SJSA1 (cell line): ENCODE measurements around the gene RHOU. TPM values are rescaled to one million over a fixed set of nuclear protein-coding genes. Genes with fewer than 3 reads are reported as not detected.
"Not testable (repeated sequence)": the region's sequence is repeated elsewhere in the genome, so short reads cannot be mapped to it uniquely, and the experiment has no call there.

Source experiments
- DNase-seq, 2 experiments: peaks; one replicate each; pipeline ENCODE4 v3.0.0-alpha.2; 2015 to 2020; ENCODE audit warnings: low spot score in 2 of 2, low read depth in 1 of 2
- H3K27ac ChIP-seq: fragments of 250-450 bp; sonication (Bioruptor Pico); 2 replicates; pipeline ENCODE4 v1.5.1; 2020; ENCODE audit warnings: mild to moderate bottlenecking, moderate library complexity
- H3K27me3 ChIP-seq: fragments of 250-450 bp; sonication (Bioruptor Pico); replicated peaks from 2 replicates; pipeline ENCODE4 v1.5.1; 2020; ENCODE audit warnings: mild to moderate bottlenecking, moderate library complexity
- H3K36me3 ChIP-seq: fragments of 250-450 bp; sonication (Bioruptor Pico); 2 replicates; pipeline ENCODE4 v1.5.1; 2020; ENCODE audit warnings: mild to moderate bottlenecking
- H3K4me1 ChIP-seq: fragments of 250-450 bp; sonication (Bioruptor Pico); replicated peaks from 2 replicates; pipeline ENCODE4 v1.6.1; 2021; ENCODE audit warnings: mild to moderate bottlenecking
- H3K4me3 ChIP-seq: fragments of 250-450 bp; sonication (Bioruptor Pico); 2 replicates; pipeline ENCODE4 v1.5.1; 2020; ENCODE audit warnings: mild to moderate bottlenecking
- H3K9me3 ChIP-seq: fragments of 250-450 bp; sonication (Bioruptor Pico); replicated peaks from 2 replicates; pipeline ENCODE4 v1.5.1; 2020; ENCODE audit warnings: mild to moderate bottlenecking
- total RNA-seq: library from RNA; depleted of rRNA; stranded (reverse); fragments of >200 nt; shearing (Covaris generic); gene quantifications from 2 replicates; pipeline ENCODE4 v1.2.3, GENCODE V29; 2014

RHOU gene
- total RNA-seq, 1 experiment from 2014 or later = 17.7 TPM

DNA sequence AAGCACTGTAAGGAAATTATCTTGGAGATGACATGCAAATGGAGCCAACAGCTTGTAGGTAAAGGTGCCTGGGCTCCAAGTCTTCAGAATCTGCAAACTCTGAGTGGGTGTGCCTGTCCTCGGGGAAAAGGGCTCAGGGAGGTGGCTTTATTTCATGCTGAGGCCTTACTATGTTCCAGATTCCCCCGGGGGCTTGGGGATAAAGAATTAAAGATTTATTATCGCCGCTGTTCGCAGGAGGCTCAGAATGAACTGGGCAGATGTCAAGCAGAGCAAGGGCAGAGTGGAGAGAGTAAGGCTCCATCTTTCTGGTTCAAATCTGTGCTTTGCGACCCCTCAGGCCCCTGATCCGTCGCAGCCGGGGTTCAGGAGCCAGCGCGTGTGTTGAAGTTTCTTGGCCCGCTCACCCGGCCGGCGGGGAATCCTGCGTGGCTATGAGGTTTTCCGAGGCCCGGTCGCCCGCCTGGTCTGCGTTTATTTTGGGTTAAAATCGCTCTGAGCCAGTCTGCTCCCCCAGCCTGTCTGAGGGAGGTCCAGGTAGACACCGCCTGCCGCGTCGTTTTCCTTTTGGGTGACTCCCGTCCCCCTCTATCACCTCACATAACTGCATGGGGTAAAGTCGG is 19.5 kb downstream of the RHOU start:
- H3K27me3 ChIP-seq = peaks cover 29% of the 10 kb centered on the region

DNA sequence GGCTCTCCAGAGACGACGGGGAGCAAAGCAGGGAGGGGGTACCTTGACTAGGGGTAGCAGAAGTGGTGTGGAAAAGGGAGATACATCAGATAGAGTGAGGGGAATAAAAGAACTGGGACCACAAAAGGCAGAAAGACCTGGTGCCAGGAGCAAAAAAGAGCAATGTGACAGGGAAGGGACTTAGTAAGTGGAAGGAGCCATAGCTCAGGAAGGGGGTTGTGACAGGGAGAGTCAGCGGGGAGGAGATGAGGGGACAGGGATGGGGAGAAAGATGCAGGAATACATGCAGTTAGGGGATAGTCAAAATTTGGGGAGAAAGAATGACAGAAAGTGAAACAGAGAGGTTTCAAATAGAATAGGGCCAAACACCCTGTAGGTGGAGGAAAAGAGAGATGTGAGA is 20.5 kb downstream of the RHOU start:
- H3K27me3 ChIP-seq = peaks cover 32% of the 10 kb centered on the region
- no peak overlapping the region for H3K4me3 ChIP-seq
- DNase-seq = no peak
- no peak overlapping the region for H3K27ac ChIP-seq
- peaks cover 2% of the 10 kb centered on the region; the same call in 1 of the 2 replicates for H3K9me3 ChIP-seq
- peaks cover 4% of the 10 kb centered on the region; the same call in 1 of the 2 replicates for H3K4me1 ChIP-seq
- no peaks in the 10 kb centered on the region for H3K36me3 ChIP-seq

More for the DNA sequence above, 19.5 kb downstream of the RHOU start:
- DNase-seq = no peak
- H3K27ac ChIP-seq = no peak overlapping the region
- no peak overlapping the region for H3K4me3 ChIP-seq
- H3K4me1 ChIP-seq = peaks cover 4% of the 10 kb centered on the region; the same call in 1 of the 2 replicates
- peaks cover 2% of the 10 kb centered on the region; the same call in 1 of the 2 replicates for H3K9me3 ChIP-seq
- H3K36me3 ChIP-seq = no peaks in the 10 kb centered on the region

DNA sequence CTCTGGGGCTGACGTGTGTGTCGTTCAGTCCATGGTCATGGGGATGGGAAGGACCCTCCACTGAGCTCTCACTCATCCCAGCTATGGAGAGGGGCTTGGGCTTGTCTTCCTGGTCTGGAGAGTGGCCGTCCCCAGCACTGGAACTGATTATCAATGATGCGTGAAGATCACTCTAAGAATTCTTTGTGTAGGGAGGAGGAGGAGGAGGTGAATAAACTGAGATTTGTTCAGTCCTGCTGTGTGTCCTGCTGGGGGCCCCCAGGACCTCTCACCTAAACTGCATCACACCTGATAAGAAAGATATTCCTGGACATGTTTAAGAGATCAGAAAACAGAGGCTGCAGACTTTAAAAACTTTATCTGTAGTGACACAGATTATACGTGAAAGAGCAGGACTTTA is 21.2 kb downstream of the RHOU start:
- Histone ChIP-seq H3K9me3 (peaks cover 2% of the 10 kb centered on the region; the same call in 1 of the 2 replicates), H3K4me1 (peaks cover 4% of the 10 kb centered on the region; the same call in 1 of the 2 replicates), H3K27me3 (peaks cover 29% of the 10 kb centered on the region), H3K27ac (no peak overlapping the region), H3K36me3 (no peaks in the 10 kb centered on the region), H3K4me3 (no peak overlapping the region)
- DNase-seq = no peak

DNA sequence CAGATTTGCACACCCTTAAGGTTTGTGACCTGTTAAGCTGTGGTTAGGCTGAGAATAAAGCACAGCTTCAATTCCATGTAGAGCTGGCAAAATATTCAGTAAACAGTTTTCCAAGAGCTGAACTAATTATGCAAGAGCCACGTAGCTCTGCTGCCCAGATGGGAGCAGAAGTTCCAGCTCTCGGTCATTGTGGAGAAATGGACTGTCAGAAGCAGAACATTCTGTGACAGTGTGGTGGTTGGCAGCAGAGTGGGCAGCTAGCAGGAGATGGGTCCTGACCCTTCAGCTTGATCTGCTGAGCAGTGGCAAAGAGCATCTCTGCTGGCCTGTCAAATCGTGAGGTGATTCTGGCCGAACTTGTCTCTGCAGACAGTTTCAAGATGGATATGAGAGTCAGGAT is 23.2 kb downstream of the RHOU start:
- Histone ChIP-seq H3K27me3 (peaks cover 14% of the 10 kb centered on the region), H3K27ac (no peak overlapping the region), H3K4me1 (peaks cover 4% of the 10 kb centered on the region; the same call in 1 of the 2 replicates), H3K9me3 (peaks cover 2% of the 10 kb centered on the region; the same call in 1 of the 2 replicates), H3K36me3 (no peaks in the 10 kb centered on the region), H3K4me3 (no peak overlapping the region)
- no peak for DNase-seq

DNA sequence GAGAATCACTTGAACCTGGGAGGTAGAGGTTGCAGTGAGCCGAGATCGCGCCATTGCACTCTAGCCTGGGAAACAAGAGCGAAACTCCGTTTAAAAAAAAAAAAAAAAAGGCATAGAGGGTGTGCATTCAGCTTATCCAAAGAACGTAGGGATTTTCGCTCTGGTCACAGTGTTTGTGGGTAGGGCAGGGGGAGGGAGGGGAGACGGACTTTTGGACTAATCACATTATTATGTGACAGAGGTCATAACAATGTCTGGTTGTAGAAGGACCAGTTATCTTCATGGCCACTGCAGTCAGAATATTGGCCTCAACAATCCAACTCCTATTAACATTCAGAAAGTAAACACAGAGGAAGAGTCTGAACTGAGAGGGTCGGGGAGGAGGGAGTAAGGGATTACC is 25.7 kb downstream of the RHOU start:
- DNase-seq = no peak
- H3K27ac ChIP-seq = no peak overlapping the region
- peaks cover 4% of the 10 kb centered on the region; the same call in 1 of the 2 replicates for H3K4me1 ChIP-seq
- H3K36me3 ChIP-seq = no peaks in the 10 kb centered on the region
- peaks cover 3% of the 10 kb centered on the region; the same call in 1 of the 2 replicates for H3K27me3 ChIP-seq
- H3K4me3 ChIP-seq = no peak overlapping the region
- H3K9me3 ChIP-seq = peaks cover 2% of the 10 kb centered on the region; the same call in 1 of the 2 replicates

DNA sequence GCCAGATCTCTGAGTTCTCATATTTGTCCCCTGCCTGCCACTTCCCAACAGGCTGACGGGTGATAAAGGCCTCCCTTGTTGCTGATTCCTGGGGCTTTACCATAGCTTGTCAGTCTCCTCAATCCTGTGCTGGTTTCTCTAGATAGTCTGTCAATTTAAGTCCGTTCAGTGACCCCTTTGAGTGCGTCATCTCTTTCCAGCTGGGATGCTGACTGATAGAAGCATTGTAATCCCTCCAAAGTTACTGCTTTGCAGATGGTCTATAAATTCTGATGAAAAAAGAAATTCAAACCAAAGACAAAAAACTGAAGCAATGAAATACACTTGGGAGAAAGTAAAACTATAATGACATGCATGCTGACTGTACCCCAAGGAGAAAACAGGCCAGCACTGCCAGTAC is 28.3 kb downstream of the RHOU start:
- no peak overlapping the region for H3K4me3 ChIP-seq
- H3K4me1 ChIP-seq = no peaks in the 10 kb centered on the region
- no peak for DNase-seq
- no peaks in the 10 kb centered on the region for H3K9me3 ChIP-seq
- H3K36me3 ChIP-seq = no peaks in the 10 kb centered on the region
- no peak overlapping the region for H3K27ac ChIP-seq
- H3K27me3 ChIP-seq = 0 out of 2 replicates have a peak, but pooled peaks cover 3% of the 10 kb centered on the region

DNA sequence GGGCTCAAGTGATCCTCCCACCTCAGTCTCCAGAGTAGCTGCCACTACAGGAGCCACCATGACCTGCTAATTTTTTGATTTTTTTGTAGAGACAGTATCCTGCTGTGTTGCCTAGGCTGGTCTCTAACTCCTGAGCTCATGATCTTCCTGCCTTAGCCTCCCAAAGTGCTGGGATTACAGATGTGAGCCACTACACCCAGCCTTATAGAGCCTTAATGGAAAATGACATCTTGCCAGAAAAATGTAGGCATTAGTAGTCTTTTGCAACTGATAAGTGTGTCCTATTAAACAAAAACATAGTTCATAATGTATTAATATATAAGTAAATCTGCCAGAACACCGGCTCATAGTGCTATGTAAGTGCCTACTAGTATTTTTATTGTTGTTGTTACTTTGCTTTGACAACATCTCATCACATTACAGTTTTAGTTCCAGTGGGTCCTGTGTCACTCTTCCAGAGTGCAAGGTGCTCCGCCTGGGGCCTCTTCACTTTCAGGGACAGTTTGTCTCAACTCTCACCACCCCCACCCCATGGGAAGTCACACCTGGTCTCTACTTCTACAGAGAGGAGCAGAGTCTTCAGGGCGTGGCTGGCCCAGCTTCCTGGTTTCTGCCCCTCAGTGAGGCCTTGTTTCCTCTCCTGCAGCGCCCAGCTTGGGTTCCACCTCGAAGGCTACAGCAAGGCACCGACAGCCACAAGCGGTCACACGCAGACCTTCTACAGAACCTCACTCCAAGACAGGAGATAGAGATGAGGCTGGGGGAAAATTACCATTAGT is 30.1 kb downstream of the RHOU start:
- Histone ChIP-seq H3K4me1 (no peaks in the 10 kb centered on the region), H3K36me3 (no peaks in the 10 kb centered on the region), H3K27me3 (no peaks in the 10 kb centered on the region), H3K27ac (no peak overlapping the region), H3K4me3 (no peak overlapping the region), H3K9me3 (no peaks in the 10 kb centered on the region)
- no peak for DNase-seq

DNA sequence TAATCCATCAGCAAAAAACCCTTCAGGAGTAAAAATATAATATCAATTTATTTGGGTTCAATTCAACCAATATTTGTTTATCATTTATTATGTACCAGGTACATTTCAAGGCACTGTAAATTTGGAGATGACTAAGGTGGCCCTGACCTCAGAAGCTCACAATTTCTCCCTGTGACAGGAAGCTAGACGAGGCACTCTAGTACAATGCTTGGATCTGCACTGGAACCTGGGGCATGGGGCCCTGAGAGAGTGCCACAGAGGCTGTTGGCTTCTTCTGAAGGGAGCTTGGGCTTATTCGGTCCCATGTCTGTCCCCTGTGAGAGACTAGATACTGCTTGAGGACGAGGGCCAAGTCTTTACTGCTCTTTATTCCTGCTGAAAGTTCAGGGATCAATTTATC is 31.5 kb downstream of the RHOU start:
- H3K4me1 ChIP-seq = no peaks in the 10 kb centered on the region
- H3K27ac ChIP-seq = no peak overlapping the region
- H3K4me3 ChIP-seq = no peak overlapping the region
- H3K9me3 ChIP-seq = no peaks in the 10 kb centered on the region
- no peaks in the 10 kb centered on the region for H3K27me3 ChIP-seq
- no peak for DNase-seq
- no peaks in the 10 kb centered on the region for H3K36me3 ChIP-seq

DNA sequence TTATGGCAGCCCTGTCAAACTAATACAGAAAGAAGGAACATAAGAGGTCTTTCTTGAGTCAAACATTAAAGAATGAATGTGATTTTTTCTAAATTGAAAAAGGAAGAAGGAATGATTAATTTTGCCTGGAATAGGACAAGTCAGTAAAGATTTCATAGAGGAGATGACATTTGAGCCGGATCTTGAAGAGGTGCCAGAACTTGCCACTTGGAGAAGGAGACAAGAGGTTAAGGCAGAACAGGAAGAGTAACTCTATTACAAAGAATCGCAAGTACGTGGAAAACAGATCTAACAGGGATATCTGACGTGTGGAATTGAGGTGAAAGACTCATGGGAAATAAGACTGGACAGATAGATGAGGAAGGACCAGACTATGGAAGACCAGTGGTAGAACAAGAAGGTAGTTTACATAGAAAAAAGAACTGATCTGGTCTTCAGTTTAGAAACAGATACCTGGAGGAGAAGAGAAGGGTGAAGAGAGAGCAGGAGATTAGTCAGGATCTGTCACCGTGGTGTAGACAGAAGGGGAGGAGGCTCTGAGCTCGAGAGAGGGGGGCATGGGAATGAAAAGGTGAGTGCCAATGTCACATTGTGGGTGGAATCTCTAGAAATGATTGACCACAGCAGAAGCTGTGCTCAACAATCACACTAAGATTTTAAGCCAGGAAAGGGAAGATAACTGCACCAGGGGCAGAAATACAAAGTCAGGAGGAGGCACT is 32.5 kb downstream of the RHOU start:
- H3K9me3 ChIP-seq = no peaks in the 10 kb centered on the region
- H3K27ac ChIP-seq = no peak overlapping the region
- no peak overlapping the region for H3K4me3 ChIP-seq
- no peaks in the 10 kb centered on the region for H3K27me3 ChIP-seq
- H3K4me1 ChIP-seq = no peaks in the 10 kb centered on the region; the same call in 1 of the 2 replicates
- DNase-seq = no peak
- no peaks in the 10 kb centered on the region for H3K36me3 ChIP-seq

DNA sequence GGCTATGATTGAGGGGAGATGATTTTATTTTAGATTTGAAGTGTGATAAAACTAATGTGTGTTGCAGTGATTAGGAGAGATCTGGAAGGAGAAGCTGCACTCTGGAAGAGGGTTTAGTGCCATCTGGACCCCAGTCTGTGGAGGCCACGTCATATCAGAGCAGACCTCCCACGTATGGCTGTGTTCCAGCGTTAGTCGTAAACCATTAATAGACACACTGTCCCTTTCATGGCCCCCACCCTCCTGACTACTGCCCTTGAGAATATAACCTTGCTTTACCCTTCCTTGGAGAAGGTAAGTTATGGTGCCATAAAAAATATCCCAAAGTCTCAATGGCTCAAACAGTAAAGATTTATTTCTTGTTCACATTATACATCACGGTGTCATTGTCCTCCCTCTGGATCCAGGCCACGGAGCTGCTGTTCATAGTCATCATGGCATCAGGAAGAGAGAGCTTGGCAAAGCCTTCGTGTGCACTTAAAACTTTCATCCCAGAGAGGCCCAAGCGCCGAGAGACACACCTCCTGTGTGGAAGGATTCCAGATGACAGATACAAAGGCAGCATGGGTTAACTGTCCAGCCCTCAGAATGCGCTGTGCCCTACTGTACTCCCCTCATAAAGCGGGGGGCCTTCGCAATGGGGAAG is 33.2 kb downstream of the RHOU start:
- no peak for DNase-seq
- H3K36me3 ChIP-seq = no peaks in the 10 kb centered on the region
- no peaks in the 10 kb centered on the region; the same call in 1 of the 2 replicates for H3K4me1 ChIP-seq
- no peaks in the 10 kb centered on the region for H3K27me3 ChIP-seq
- no peak overlapping the region for H3K27ac ChIP-seq
- no peak overlapping the region for H3K4me3 ChIP-seq
- H3K9me3 ChIP-seq = no peaks in the 10 kb centered on the region

DNA sequence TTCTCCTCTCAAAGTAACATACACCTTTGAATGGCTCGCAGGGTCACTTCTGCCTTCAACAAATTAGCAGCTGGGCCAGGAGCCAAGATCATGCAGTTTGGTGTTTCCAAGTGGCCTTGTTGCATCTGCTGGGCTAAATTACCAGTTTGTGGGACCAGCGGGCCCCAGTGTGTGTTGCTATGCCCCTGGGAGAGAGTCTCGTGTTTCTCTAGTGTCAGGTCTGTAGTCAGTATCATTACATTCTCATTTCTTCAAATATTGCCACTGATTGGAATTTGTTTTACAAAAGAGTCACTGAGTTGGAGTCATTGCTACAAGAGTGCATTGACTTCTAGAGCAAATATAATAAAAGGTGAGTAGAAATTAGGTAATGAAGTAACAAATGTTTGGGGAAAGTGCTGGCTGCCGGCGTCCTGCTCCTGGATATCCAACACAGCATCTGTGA is 35.5 kb downstream of the RHOU start:
- DNase-seq = no peak
- H3K4me3 ChIP-seq = no peak overlapping the region
- H3K27ac ChIP-seq = no peak overlapping the region
- no peaks in the 10 kb centered on the region for H3K27me3 ChIP-seq
- H3K9me3 ChIP-seq = no peaks in the 10 kb centered on the region
- no peaks in the 10 kb centered on the region; the same call in 1 of the 2 replicates for H3K4me1 ChIP-seq
- no peaks in the 10 kb centered on the region for H3K36me3 ChIP-seq

DNA sequence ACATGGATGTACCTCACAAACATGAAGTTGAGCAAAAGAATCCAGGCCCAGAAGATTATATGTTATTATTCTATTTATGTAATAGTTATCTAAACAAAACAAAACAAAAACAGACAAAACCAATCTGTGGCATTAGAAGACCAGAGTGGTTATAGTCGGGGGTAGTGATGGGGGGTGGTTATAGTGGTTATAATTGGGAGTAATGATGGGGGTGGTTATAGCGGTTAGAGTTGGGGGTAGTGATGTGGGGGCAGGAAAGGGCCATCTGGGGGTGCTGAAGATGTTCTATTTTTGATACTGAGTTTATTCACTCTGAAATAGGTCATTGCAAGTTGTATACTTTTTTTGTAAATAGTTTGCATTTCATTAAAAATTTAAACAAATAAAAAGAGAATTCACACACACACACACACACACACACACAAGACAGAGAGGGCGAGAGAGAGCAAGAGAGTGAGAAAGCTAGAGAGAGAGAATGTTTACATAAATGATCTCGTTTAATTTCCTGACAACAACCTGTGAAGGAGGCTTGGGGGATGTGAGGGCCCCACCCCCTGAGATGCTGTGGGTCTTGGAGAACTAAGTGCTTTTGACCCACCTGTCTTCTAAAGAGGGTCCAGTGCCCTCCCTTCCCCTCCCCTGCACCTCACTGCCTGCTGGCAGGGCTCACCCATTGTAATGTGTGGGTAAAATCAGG is 37.4 kb downstream of the RHOU start:
- no peaks in the 10 kb centered on the region for H3K9me3 ChIP-seq
- no peaks in the 10 kb centered on the region for H3K36me3 ChIP-seq
- no peak overlapping the region for H3K4me3 ChIP-seq
- no peak overlapping the region for H3K27ac ChIP-seq
- H3K27me3 ChIP-seq = no peaks in the 10 kb centered on the region
- H3K4me1 ChIP-seq = no peaks in the 10 kb centered on the region; the same call in 1 of the 2 replicates
- DNase-seq = no peak

DNA sequence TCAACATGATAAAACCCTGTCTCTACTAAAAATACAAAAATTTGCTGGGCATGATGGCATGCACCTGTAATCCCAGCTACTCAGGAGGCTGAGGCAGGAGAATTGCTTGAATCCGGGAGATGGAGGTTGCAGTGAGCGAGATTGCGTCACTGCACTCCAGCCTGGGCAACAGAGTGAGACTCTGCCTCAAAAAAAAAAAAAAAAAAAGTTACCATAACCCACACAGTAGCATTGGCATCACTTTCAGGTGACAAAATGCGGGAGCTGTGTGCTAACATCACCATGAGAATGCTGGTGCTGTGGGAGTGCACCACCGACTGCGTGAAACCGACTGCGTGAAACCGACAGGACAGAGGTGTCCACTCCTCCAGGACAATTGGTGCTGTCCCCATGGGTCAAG is 40.7 kb downstream of the RHOU start:
- not testable (repeated sequence) for H3K4me3 ChIP-seq, H3K27me3 ChIP-seq, H3K4me1 ChIP-seq, DNase-seq, H3K27ac ChIP-seq, H3K36me3 ChIP-seq, H3K9me3 ChIP-seq
